ENCODE results near the gene DENND1A. TPM values are rescaled to one million over a fixed set of nuclear protein-coding genes. Genes with fewer than 3 reads are reported as not detected.

Gene DENND1A
- total RNA-seq, 4 donors from 2014 or later: 15.8 to 33.5 (median 23.9) TPM

GRCh38 chr9:123604861-123605260, 325.1 kb downstream of the DENND1A start:
- no peak for DNase-seq (ENCODE audit: low spot score in 2 of 2)
- H3K36me3 ChIP-seq: no peaks in the 10 kb centered on the region
- no peaks in the 10 kb centered on the region for H3K27me3 ChIP-seq
- H3K4me1 ChIP-seq: no peaks in the 10 kb centered on the region
- no peak overlapping the region for H3K4me3 ChIP-seq
- WGBS: 85% methylated on average over 3 of the region's 3 CpGs
- no peaks in the 10 kb centered on the region for H3K9me3 ChIP-seq
- no peak for TF ChIP-seq EP300 (IDR thresholded peaks at IDR 0.05)
- no peak for TF ChIP-seq POLR2AphosphoS5 (IDR thresholded peaks at IDR 0.05)
- no peak for TF ChIP-seq CTCF (IDR thresholded peaks at IDR 0.05)
- TF ChIP-seq POLR2A (IDR thresholded peaks at IDR 0.05): no peak
- no peak overlapping the region for H3K27ac ChIP-seq

- no peak for DNase-seq (ENCODE audit: low spot score in 2 of 2)
- no peaks in the 10 kb centered on the region for H3K4me1 ChIP-seq
- no peaks in the 10 kb centered on the region for H3K9me3 ChIP-seq
- no peak overlapping the region for H3K4me3 ChIP-seq
- H3K27ac ChIP-seq: no peak overlapping the region
- no peak for TF ChIP-seq CTCF (IDR thresholded peaks at IDR 0.05)
- 96% methylated on average over 2 of the region's 2 CpGs for WGBS
- H3K36me3 ChIP-seq: no peaks in the 10 kb centered on the region
- H3K27me3 ChIP-seq: no peaks in the 10 kb centered on the region
Observed at GRCh38 chr9:123601828-123602227, 328.1 kb downstream of the DENND1A start.

GRCh38 chr9:123599781-123600180, 330.1 kb downstream of the DENND1A start:
- Histone ChIP-seq H3K36me3 (peaks cover 4% of the 10 kb centered on the region), H3K9me3 (no peaks in the 10 kb centered on the region), H3K4me1 (no peaks in the 10 kb centered on the region), H3K4me3 (no peak overlapping the region), H3K27me3 (no peaks in the 10 kb centered on the region), H3K27ac (no peak overlapping the region)
- WGBS: 93% methylated on average over 7 of the region's 7 CpGs
- TF ChIP-seq POLR2AphosphoS5 (IDR thresholded peaks at IDR 0.05): no peak
- TF ChIP-seq POLR2A (IDR thresholded peaks at IDR 0.05): no peak
- TF ChIP-seq EP300 (IDR thresholded peaks at IDR 0.05): no peak
- TF ChIP-seq CTCF (IDR thresholded peaks at IDR 0.05): no peak
- DNase-seq (ENCODE audit: low spot score in 2 of 2): no peak

- Histone ChIP-seq H3K36me3 (peaks cover 7% of the 10 kb centered on the region), H3K27ac (no peak overlapping the region), H3K9me3 (no peaks in the 10 kb centered on the region), H3K4me3 (no peak overlapping the region), H3K4me1 (no peaks in the 10 kb centered on the region), H3K27me3 (no peaks in the 10 kb centered on the region)
- no peak for DNase-seq (ENCODE audit: low spot score in 2 of 2)
- TF ChIP-seq EP300 (IDR thresholded peaks at IDR 0.05) (no peak), POLR2A (IDR thresholded peaks at IDR 0.05) (no peak), CTCF (IDR thresholded peaks at IDR 0.05) (no peak), POLR2AphosphoS5 (IDR thresholded peaks at IDR 0.05) (no peak)
- WGBS: 82% methylated on average over 8 of the region's 8 CpGs
Observed at GRCh38 chr9:123597876-123598556, 331.9 kb downstream of the DENND1A start.

- WGBS: 97% methylated on average over 4 of the region's 4 CpGs
- Histone ChIP-seq H3K36me3 (peaks cover 7% of the 10 kb centered on the region), H3K4me3 (no peak overlapping the region), H3K9me3 (no peaks in the 10 kb centered on the region), H3K4me1 (no peaks in the 10 kb centered on the region), H3K27ac (no peak overlapping the region), H3K27me3 (no peaks in the 10 kb centered on the region)
- TF ChIP-seq CTCF (IDR thresholded peaks at IDR 0.05) (no peak), POLR2A (IDR thresholded peaks at IDR 0.05) (no peak), EP300 (IDR thresholded peaks at IDR 0.05) (no peak), POLR2AphosphoS5 (IDR thresholded peaks at IDR 0.05) (no peak)
- no peak for DNase-seq (ENCODE audit: low spot score in 2 of 2)
Observed at GRCh38 chr9:123597048-123597447, 332.9 kb downstream of the DENND1A start.
